IPS-NIHi11 (cell line): ENCODE measurements around the gene GRXCR1.

Experiments used
- DNase-seq: peaks from one replicate; pipeline ENCODE4 v3.0.0; 2012; ENCODE audit warnings: mixed read lengths, low spot score

Gene GRXCR1

GRCh38 chr4:42892413-42892812 lies at the start of gene GRXCR1:
GRXCR1 (plus strand) TSS chr4:42892713; CDS start chr4:42893267, 554 bp downstream.
- DNase-seq, result no peak

- DNase-seq, result no peak
These were observed 48.8 kb upstream of the GRXCR1 start for GRCh38 chr4:42843694-42844093.

- no peak for DNase-seq
These were observed 48.0 kb upstream of the GRXCR1 start for GRCh38 chr4:42844422-42845070.

GRCh38 chr4:42845586-42845985 lies 46.9 kb upstream of the GRXCR1 start:
- no peak for DNase-seq

- DNase-seq, result no peak
These were observed 36.7 kb upstream of the GRXCR1 start for GRCh38 chr4:42855779-42856178.

GRCh38 chr4:42865572-42866189 lies 26.8 kb upstream of the GRXCR1 start:
- DNase-seq, result peak; percentile 55

- DNase-seq, result no peak
These were observed 21.3 kb upstream of the GRXCR1 start for GRCh38 chr4:42871261-42871660.

- no peak for DNase-seq
These were observed 20.7 kb upstream of the GRXCR1 start for GRCh38 chr4:42871671-42872290.

- DNase-seq, result no peak
These were observed 13.7 kb upstream of the GRXCR1 start for GRCh38 chr4:42878863-42879262.

- DNase-seq, result no peak
These were observed 11.3 kb upstream of the GRXCR1 start for GRCh38 chr4:42881253-42881652.

GRCh38 chr4:42891644-42892043 lies 869 bp upstream of the GRXCR1 start:
- no peak for DNase-seq

GRCh38 chr4:42895452-42895851 lies 2.9 kb downstream of the GRXCR1 start:
- DNase-seq, result no peak

- DNase-seq, result no peak
These were observed 12.5 kb downstream of the GRXCR1 start for GRCh38 chr4:42904986-42905385.

- no peak for DNase-seq
These were observed 13.1 kb downstream of the GRXCR1 start for GRCh38 chr4:42905591-42905990.

GRCh38 chr4:42906341-42906740 lies 13.8 kb downstream of the GRXCR1 start:
- no peak for DNase-seq

- DNase-seq, result no peak
These were observed 14.6 kb downstream of the GRXCR1 start for GRCh38 chr4:42906891-42907759.

GRCh38 chr4:42910459-42910858 lies 17.9 kb downstream of the GRXCR1 start:
- DNase-seq, result no peak

- no peak for DNase-seq
These were observed 22.4 kb downstream of the GRXCR1 start for GRCh38 chr4:42914937-42915336.

- DNase-seq, result peak; percentile 20
These were observed 23.0 kb downstream of the GRXCR1 start for GRCh38 chr4:42915484-42915883.

GRCh38 chr4:42917296-42917695 lies 24.8 kb downstream of the GRXCR1 start:
- DNase-seq, result no peak

GRCh38 chr4:42923431-42923830 lies 30.9 kb downstream of the GRXCR1 start:
- no peak for DNase-seq

GRCh38 chr4:42925921-42926320 lies 33.4 kb downstream of the GRXCR1 start:
- DNase-seq, result no peak

GRCh38 chr4:42927946-42928345 lies 35.4 kb downstream of the GRXCR1 start:
- DNase-seq, result no peak
